CD14-positive monocyte (primary cell): ENCODE results near the gene C16orf74. TPM values are rescaled to one million over a fixed set of nuclear protein-coding genes. Genes with fewer than 3 reads are reported as not detected.
A peak's percentile ranks its signal among the peaks of the same experiment; 100 is the strongest.

ENCODE experiments used
- DNase-seq, 3 donors: peaks; one replicate each; pipeline ENCODE4 v3.0.0-alpha.2; 2011 to 2022
- H2AFZ ChIP-seq: 2 replicates; pipeline ENCODE4 v1.6.0; 2012; ENCODE audit warnings: mild to moderate bottlenecking, low read depth, low read length, inconsistent platforms; ENCODE audit not compliant: insufficient read depth, poor library complexity, severe bottlenecking
- H3K27ac ChIP-seq, 2 donors: 1 replicate in 1 of 2; 2 replicates in 1 of 2; pipeline ENCODE4 v1.5.1; 2012 to 2013; ENCODE audit warnings: low read length in 2 of 2, control low read depth in 1 of 2, inconsistent platforms in 1 of 2, low read depth in 1 of 2, mild to moderate bottlenecking in 1 of 2
- H3K27me3 ChIP-seq, 2 donors: one replicate each; pipeline versions ENCODE4 v1.6.0 to v1.6.1; 2011 to 2013; ENCODE audit warnings: low read length in 2 of 2; ENCODE audit not compliant: control insufficient read depth in 2 of 2, insufficient read depth in 2 of 2
- H3K36me3 ChIP-seq, 2 donors: replicated peaks in 1 of 2; 1 replicate in 1 of 2; 2 replicates in 1 of 2; pipeline versions ENCODE4 v1.5.1 to v1.6.1; 2012 to 2013; ENCODE audit warnings: low read length in 2 of 2, control low read depth in 1 of 2, inconsistent platforms in 1 of 2, mild to moderate bottlenecking in 1 of 2; ENCODE audit not compliant: insufficient read depth in 2 of 2, control insufficient read depth in 1 of 2
- H3K4me1 ChIP-seq, 2 donors: 1 replicate in 1 of 2; 2 replicates in 1 of 2; pipeline versions ENCODE4 v1.5.1 to v1.6.1; 2012 to 2013; ENCODE audit warnings: low read length in 2 of 2, control low read depth in 1 of 2, inconsistent platforms in 1 of 2, mild to moderate bottlenecking in 1 of 2, moderate library complexity in 1 of 2; ENCODE audit not compliant: insufficient read depth in 2 of 2, control insufficient read depth in 1 of 2
- H3K4me2 ChIP-seq: replicated peaks from 2 replicates; pipeline ENCODE3; 2012; ENCODE audit warnings: low read length, moderate library complexity, mild to moderate bottlenecking; ENCODE audit not compliant: poor library complexity, severe bottlenecking; ENCODE audit errors: extremely low read depth
- H3K4me3 ChIP-seq, 3 experiments: fragments of 200-600 bp in 1 of 3; sonication (generic) in 1 of 3; replicated peaks in 1 of 3; 1 replicate in 2 of 3; 2 replicates in 1 of 3; pipeline ENCODE4 v1.5.1; 2011 to 2013; ENCODE audit warnings: low read length in 3 of 3, mild to moderate bottlenecking in 3 of 3, control low read depth in 2 of 3, low read depth in 2 of 3, inconsistent platforms in 1 of 3, moderate library complexity in 1 of 3
- H3K79me2 ChIP-seq: 2 replicates; pipeline ENCODE4 v1.6.0; 2012; ENCODE audit warnings: mild to moderate bottlenecking, control low read depth, inconsistent platforms, low read length, moderate library complexity; ENCODE audit not compliant: insufficient read depth
- H3K9ac ChIP-seq: 2 replicates; pipeline ENCODE4 v1.6.0; 2017; ENCODE audit warnings: low read length, mild to moderate bottlenecking; ENCODE audit not compliant: insufficient read depth, poor library complexity, severe bottlenecking
- H3K9me3 ChIP-seq, 2 donors: replicated peaks in 1 of 2; 1 replicate in 1 of 2; 2 replicates in 1 of 2; pipeline versions ENCODE4 v1.5.1 to v1.6.1; 2012 to 2013; ENCODE audit warnings: low read length in 2 of 2, control low read depth in 1 of 2; ENCODE audit not compliant: control insufficient read depth in 1 of 2, insufficient read depth in 1 of 2
- H4K20me1 ChIP-seq: 2 replicates; pipeline ENCODE4 v1.6.0; 2012; ENCODE audit warnings: mild to moderate bottlenecking, low read length, control low read depth, moderate library complexity; ENCODE audit not compliant: insufficient read depth
- H3K27ac Mint-ChIP-seq, 7 donors: one replicate each; pipeline ENCODE4 v1.8.0; 2020; ENCODE audit warnings: mild to moderate bottlenecking in 7 of 7, mixed read lengths in 7 of 7, moderate library complexity in 6 of 7, inconsistent platforms in 2 of 7
- H3K27me3 Mint-ChIP-seq, 3 donors: one replicate each; pipeline ENCODE4 v1.8.0; 2021 to 2022; ENCODE audit warnings: low read depth in 3 of 3, mild to moderate bottlenecking in 3 of 3, mixed read lengths in 3 of 3, moderate library complexity in 3 of 3, inconsistent platforms in 1 of 3
- H3K36me3 Mint-ChIP-seq, 2 donors: one replicate each; pipeline ENCODE4 v1.8.0; 2020; ENCODE audit warnings: mixed read lengths in 2 of 2, inconsistent platforms in 1 of 2, mild to moderate bottlenecking in 1 of 2
- H3K4me1 Mint-ChIP-seq: one replicate; pipeline ENCODE4 v1.8.0; 2020; ENCODE audit warnings: mild to moderate bottlenecking, mixed read lengths
- H3K4me3 Mint-ChIP-seq, 2 donors: one replicate each; pipeline ENCODE4 v1.8.0; 2020; ENCODE audit warnings: mild to moderate bottlenecking in 2 of 2, mixed read lengths in 2 of 2, moderate library complexity in 1 of 2
- H3K9me3 Mint-ChIP-seq, 7 donors: one replicate each; pipeline ENCODE4 v1.8.0; 2020 to 2022; ENCODE audit warnings: mixed read lengths in 7 of 7, mild to moderate bottlenecking in 6 of 7, moderate library complexity in 6 of 7, inconsistent platforms in 2 of 7
- CTCF ChIP-seq: fragments of 200-600 bp; IDR thresholded peaks from one replicate; pipeline ENCODE4 v1.8.0; 2022; ENCODE audit warnings: antibody characterized with exemption, mild to moderate bottlenecking
- WGBS: methylation state at CpG from one replicate; pipeline ENCODE4 v1.1.5; 2013; ENCODE audit warnings: missing lambda C conversion rate; ENCODE audit not compliant: insufficient coverage; 5-methylcytosine and 5-hydroxymethylcytosine counted together
- intact Hi-C, 2 donors: fragments of 100-400 bp; cut with micrococcal nuclease; formaldehyde crosslinking; loops; one replicate each; pipeline versions ENCODE4 v1.15.0 to v1.15.1; 2023
- polyA plus RNA-seq, 3 donors: library from polyadenylated mRNA; depleted of rRNA in 1 of 3; unstranded in 2 of 3; stranded (reverse) in 1 of 3; fragments of 300-500 nt in 2 of 3; fragments of >200 nt in 1 of 3; fragmentation: Illumina TruSeq in 2 of 3; gene quantifications; 1 replicate in 2 of 3; 2 replicates in 1 of 3; pipeline ENCODE4 v1.2.3, GENCODE V29; 2012 to 2021

Gene C16orf74
- polyA plus RNA-seq, 3 donors: 11.3 to 26.6 (median 24.1) TPM

GRCh38 chr16:85665929-85666328, 85.0 kb downstream of the C16orf74 start:
- Histone ChIP-seq H3K79me2 (no peaks in the 10 kb centered on the region), H3K9me3 (no peaks in the 10 kb centered on the region), H3K4me1 (no peaks in the 10 kb centered on the region), H3K36me3 (peaks cover 98 to 100% of the 10 kb centered on the region in 2 donors), H4K20me1 (no peaks in the 10 kb centered on the region), H3K27me3 (no peaks in the 10 kb centered on the region), H3K9ac (no peak overlapping the region), H3K4me2 (no peak overlapping the region), H2AFZ (no peak overlapping the region), H3K27ac (no peak overlapping the region), H3K4me3 (no peak overlapping the region)
- no peak for TF ChIP-seq CTCF
- no peak overlapping the region for H3K4me3 Mint-ChIP-seq
- peaks cover 90 to 96% of the 10 kb centered on the region in 2 donors for H3K36me3 Mint-ChIP-seq
- H3K9me3 Mint-ChIP-seq: no peaks in the 10 kb centered on the region
- H3K27ac Mint-ChIP-seq: peak overlapping the region in 1 of 7 donors; percentile 62
- H3K27me3 Mint-ChIP-seq: no peaks in the 10 kb centered on the region
- intact Hi-C loops: no loop called here
- WGBS: 97% methylated on average over 13 of the region's 13 CpGs
- DNase-seq: no peak
- no peaks in the 10 kb centered on the region for H3K4me1 Mint-ChIP-seq

GRCh38 chr16:85665373-85665740, 85.5 kb downstream of the C16orf74 start:
- intact Hi-C loops: no loop called here
- 97% methylated on average over 11 of the region's 12 CpGs for WGBS
- no peak overlapping the region for H3K4me3 Mint-ChIP-seq
- Histone ChIP-seq H3K79me2 (no peaks in the 10 kb centered on the region), H4K20me1 (no peaks in the 10 kb centered on the region), H2AFZ (no peak overlapping the region), H3K4me2 (no peak overlapping the region), H3K27ac (no peak overlapping the region), H3K9ac (no peak overlapping the region), H3K4me1 (no peaks in the 10 kb centered on the region), H3K4me3 (no peak overlapping the region), H3K36me3 (peaks cover 95 to 98% of the 10 kb centered on the region in 2 donors), H3K9me3 (no peaks in the 10 kb centered on the region), H3K27me3 (no peaks in the 10 kb centered on the region)
- H3K27ac Mint-ChIP-seq: peak overlapping the region in 2 of 7 donors; percentile 0 to 59
- no peaks in the 10 kb centered on the region for H3K27me3 Mint-ChIP-seq
- no peak for TF ChIP-seq CTCF
- H3K4me1 Mint-ChIP-seq: no peaks in the 10 kb centered on the region
- no peak for DNase-seq
- peaks cover 88 to 95% of the 10 kb centered on the region in 2 donors for H3K36me3 Mint-ChIP-seq
- H3K9me3 Mint-ChIP-seq: no peaks in the 10 kb centered on the region
